Stomach (tissue), 4 donors: ENCODE results near the gene HIP1.

Experiments
- CTCF ChIP-seq, 7 experiments: fragments of 450-650 bp in 4 of 7; fragments of 200-600 bp in 3 of 7; sonication (generic) in 3 of 7; IDR thresholded peaks; one replicate each; pipeline ENCODE4 v1.5.1; 2016 to 2019; ENCODE audit warnings: antibody characterized with exemption in 7 of 7, control low read depth in 2 of 7, mild to moderate bottlenecking in 1 of 7
- EP300 ChIP-seq: sonication (generic); formaldehyde crosslinking; IDR thresholded peaks from one replicate; pipeline ENCODE4 v1.6.1; 2017; ENCODE audit warnings: antibody characterized with exemption
- POLR2AphosphoS5 ChIP-seq, 3 donors: sonication (generic); formaldehyde crosslinking; IDR thresholded peaks; one replicate each; pipeline ENCODE4 v1.6.1; 2016; ENCODE audit warnings: antibody characterized with exemption in 3 of 3

- TF ChIP-seq EP300 (no peak), CTCF (IDR thresholded peaks at IDR 0.05) (no peak), POLR2AphosphoS5 (IDR thresholded peaks at IDR 0.05) (no peak)
Measured at GRCh38 chr7:75694638-75695399, 43.9 kb downstream of the HIP1 start.
